PC-3 (cell line): ENCODE data around the gene GALNS. TPM values are rescaled to one million over a fixed set of nuclear protein-coding genes. Genes with fewer than 3 reads are reported as not detected.

Experiments
- ATAC-seq: fragments of 200-7000 bp; cut with Tn5 transposase; 2 replicates; pipeline ENCODE4 v1.9.1; 2020; ENCODE audit warnings: mild to moderate bottlenecking, moderate library complexity
- BruUV-seq: library from RNA; stranded (reverse); fragments of 400-500 nt; replicated peaks from 2 replicates; lab custom pipeline; 2021; lab: Mats Ljungman, UMichigan
- CTCF ChIA-PET: fragments of 300-600 bp; sonication (Branson Sonifier 250); formaldehyde crosslinking; loops from one replicate; lab custom pipeline; 2022; ENCODE audit warnings: antibody characterized with exemption; lab: Charles Lee
- POLR2A ChIA-PET: fragments of 300-600 bp; sonication (Branson Sonifier 250); formaldehyde crosslinking; loops from one replicate; lab custom pipeline; 2022; ENCODE audit warnings: antibody characterized with exemption; ENCODE audit not compliant: unreplicated experiment; lab: Charles Lee
- DNase-seq: peaks from one replicate; pipeline ENCODE4 v3.0.0-alpha.2; 2015
- H2AFZ ChIP-seq: fragments of 300-600 bp; sonication (generic); 2 replicates; pipeline ENCODE4 v1.6.0; 2016; ENCODE audit warnings: antibody characterized with exemption, low read length
- H3F3A ChIP-seq: fragments of 300-600 bp; sonication (generic); one replicate; pipeline ENCODE4 v1.6.0; 2017; ENCODE audit warnings: antibody characterized with exemption, low read length, control low read depth, mild to moderate bottlenecking; ENCODE audit not compliant: unreplicated experiment
- H3K27ac ChIP-seq: fragments of 300-600 bp; sonication (generic); 2 replicates; pipeline ENCODE4 v1.5.1; 2016; ENCODE audit warnings: mild to moderate bottlenecking, low read length
- H3K27me3 ChIP-seq: fragments of 300-600 bp; sonication (generic); 2 replicates; pipeline ENCODE4 v1.6.1; 2016; ENCODE audit warnings: low read length, mixed read lengths
- H3K36me3 ChIP-seq: fragments of 300-600 bp; sonication (generic); 2 replicates; pipeline ENCODE4 v1.6.1; 2016; ENCODE audit warnings: low read depth, mixed run types, low read length, mixed read lengths
- H3K4me1 ChIP-seq: fragments of 300-600 bp; sonication (generic); 2 replicates; pipeline ENCODE4 v1.5.1; 2016; ENCODE audit warnings: low read length; ENCODE audit not compliant: insufficient read depth
- H3K4me2 ChIP-seq: fragments of 300-600 bp; sonication (generic); 2 replicates; pipeline ENCODE4 v1.6.0; 2016; ENCODE audit warnings: low read length
- H3K4me3 ChIP-seq: fragments of 300-600 bp; sonication (generic); 2 replicates; pipeline ENCODE4 v1.5.1; 2016; ENCODE audit warnings: mild to moderate bottlenecking, low read length, mixed read lengths
- H3K79me2 ChIP-seq: fragments of 300-600 bp; sonication (generic); 2 replicates; pipeline ENCODE4 v1.6.1; 2017; ENCODE audit warnings: low read length, mixed read lengths
- H3K9ac ChIP-seq: fragments of 300-600 bp; sonication (generic); 2 replicates; pipeline ENCODE4 v1.6.0; 2016; ENCODE audit warnings: mild to moderate bottlenecking, low read length
- H3K9me2 ChIP-seq: fragments of 300-600 bp; sonication (generic); replicated peaks from 2 replicates; pipeline ENCODE4 v1.6.1; 2016; ENCODE audit warnings: mixed run types, low read length, mixed read lengths
- H3K9me3 ChIP-seq: fragments of 300-600 bp; sonication (generic); 2 replicates; pipeline ENCODE4 v1.6.1; 2016; ENCODE audit warnings: low read length, mixed read lengths
- H4K20me1 ChIP-seq: fragments of 300-600 bp; sonication (generic); 2 replicates; pipeline ENCODE4 v1.6.1; 2016; ENCODE audit warnings: low read length, mixed read lengths
- CTCF ChIP-seq: fragments of 300-600 bp; sonication (generic); conservative IDR thresholded peaks from 2 replicates; pipeline ENCODE4 v1.5.1; 2017; ENCODE audit warnings: antibody characterized with exemption, low read depth, mild to moderate bottlenecking, low read length
- EZH2 ChIP-seq: fragments of 300-600 bp; sonication (generic); IDR thresholded peaks from one replicate; pipeline ENCODE4 v1.6.1; 2017; ENCODE audit warnings: antibody characterized with exemption, mild to moderate bottlenecking, low read length; ENCODE audit not compliant: unreplicated experiment
- EZH2phosphoT487 ChIP-seq: fragments of 300-600 bp; sonication (generic); IDR thresholded peaks from 2 replicates; pipeline ENCODE4 v1.6.1; 2018; ENCODE audit warnings: mild to moderate bottlenecking, antibody characterized with exemption, low read length, borderline replicate concordance
- intact Hi-C: fragments of 100-400 bp; cut with micrococcal nuclease; formaldehyde crosslinking; loops from 2 replicates; pipeline ENCODE4 v1.9.0; 2023
- total RNA-seq: library from RNA; depleted of rRNA; stranded (reverse); fragments of >200 nt; gene quantifications from 2 replicates; pipeline ENCODE4 v1.2.3, GENCODE V29; 2014

The GALNS gene
- total RNA-seq, 1 experiment from 2014 or later: 18.3 TPM

DNA sequence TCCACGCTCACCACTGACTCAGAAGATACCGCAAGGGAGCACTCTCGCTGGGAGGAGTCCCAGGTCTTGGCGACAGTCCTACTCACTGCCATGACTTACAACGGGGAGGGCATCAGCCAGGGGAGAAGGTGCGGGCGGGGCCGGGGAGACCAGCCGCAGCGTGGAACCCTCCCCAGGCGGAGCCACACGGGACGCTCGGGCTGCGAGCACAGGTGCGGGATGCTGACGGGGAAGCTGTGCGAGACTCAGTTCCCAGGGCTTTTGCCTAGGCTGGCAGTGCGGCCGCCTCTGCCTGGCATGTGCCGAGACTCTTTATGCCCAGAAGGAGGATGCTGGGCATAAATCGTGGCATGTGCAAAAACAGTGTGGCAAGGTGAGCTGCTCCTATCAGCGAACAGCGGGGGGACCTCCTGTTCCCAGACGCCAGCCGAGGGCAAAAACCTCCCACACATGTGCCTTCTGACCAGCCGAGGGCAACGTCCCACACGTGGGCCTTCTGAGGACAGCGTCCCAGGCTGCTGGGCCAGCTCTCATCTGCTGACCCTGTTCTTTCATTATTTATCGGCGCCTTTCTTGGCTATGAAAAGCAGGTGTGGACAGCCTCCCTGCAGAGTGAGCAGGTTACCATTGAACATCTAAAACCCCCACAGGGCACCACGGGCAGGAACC is 6.1 kb downstream of the GALNS start:
- no peak overlapping the region for H2AFZ ChIP-seq
- H3K27ac ChIP-seq: no peak overlapping the region
- H3K27me3 ChIP-seq: no peaks in the 10 kb centered on the region
- no peaks in the 10 kb centered on the region for H3K4me1 ChIP-seq
- intact Hi-C loops: no loop called here
- H3K9me3 ChIP-seq: no peaks in the 10 kb centered on the region
- no peaks in the 10 kb centered on the region for H4K20me1 ChIP-seq
- H3K4me2 ChIP-seq: no peak overlapping the region
- no peaks in the 10 kb centered on the region for H3K36me3 ChIP-seq
- TF ChIP-seq CTCF (no peak), EZH2phosphoT487 (no peak), EZH2 (no peak)
- ChIA-PET CTCF (no interaction called here), POLR2A (no interaction called here)
- no peak for DNase-seq
- peaks cover 2% of the 10 kb centered on the region for H3K79me2 ChIP-seq
- no peak overlapping the region for H3K9ac ChIP-seq
- H3F3A ChIP-seq: no peaks in the 10 kb centered on the region
- no peaks in the 10 kb centered on the region for H3K9me2 ChIP-seq
- H3K4me3 ChIP-seq: no peak overlapping the region
- ATAC-seq: no peak
- no TSS peak for BruUV-seq

- H3K4me2 ChIP-seq: no peak overlapping the region
- H2AFZ ChIP-seq: no peak overlapping the region
- H3K27me3 ChIP-seq: no peaks in the 10 kb centered on the region
- no peaks in the 10 kb centered on the region for H3K4me1 ChIP-seq
- H3K79me2 ChIP-seq: no peaks in the 10 kb centered on the region
- CTCF ChIA-PET: no interaction called here
- TF ChIP-seq EZH2phosphoT487 (no peak), CTCF (no peak), EZH2 (no peak)
- no peaks in the 10 kb centered on the region for H3K9me3 ChIP-seq
- no peaks in the 10 kb centered on the region for H3K9me2 ChIP-seq
- intact Hi-C loops: no loop called here
- no TSS peak for BruUV-seq
- H3F3A ChIP-seq: no peaks in the 10 kb centered on the region
- ATAC-seq: no peak
- no peak overlapping the region for H3K4me3 ChIP-seq
- no peaks in the 10 kb centered on the region for H3K36me3 ChIP-seq
- no peak overlapping the region for H3K9ac ChIP-seq
- DNase-seq: no peak
- POLR2A ChIA-PET: no interaction called here
- H3K27ac ChIP-seq: no peak overlapping the region
- no peaks in the 10 kb centered on the region for H4K20me1 ChIP-seq
Measured at GRCh38 chr16:88848557-88848956, 8.2 kb downstream of the GALNS start.

DNA sequence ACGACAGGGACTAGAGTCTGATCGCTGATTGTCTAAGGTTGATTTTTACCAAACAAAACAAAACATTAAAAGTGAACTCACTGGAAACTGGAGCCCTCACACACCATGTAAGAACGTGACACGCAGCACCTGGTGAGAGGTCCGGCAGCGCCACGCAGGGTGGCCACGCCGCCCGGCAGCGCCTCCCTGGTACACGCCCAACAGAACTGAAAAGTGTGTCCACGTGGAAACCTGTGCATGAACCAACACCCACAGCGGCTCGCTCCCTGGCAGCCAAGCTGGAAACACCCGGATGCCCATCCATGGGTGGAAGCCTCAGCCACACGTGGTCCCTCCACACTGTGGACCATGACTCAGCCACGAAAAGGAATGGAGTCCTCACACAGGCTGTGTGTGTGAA is 9.1 kb downstream of the GALNS start:
- DNase-seq (no peak), ATAC-seq (no peak)
- H3K4me2 ChIP-seq: no peak overlapping the region
- H3F3A ChIP-seq: no peaks in the 10 kb centered on the region
- CTCF ChIA-PET: no interaction called here
- no peak overlapping the region for H3K9ac ChIP-seq
- TF ChIP-seq EZH2 (no peak), CTCF (no peak), EZH2phosphoT487 (no peak)
- no peaks in the 10 kb centered on the region for H4K20me1 ChIP-seq
- H3K79me2 ChIP-seq: no peaks in the 10 kb centered on the region
- H3K4me3 ChIP-seq: no peak overlapping the region
- no peaks in the 10 kb centered on the region for H3K4me1 ChIP-seq
- H3K27ac ChIP-seq: no peak overlapping the region
- H2AFZ ChIP-seq: no peak overlapping the region
- POLR2A ChIA-PET: no interaction called here
- no peaks in the 10 kb centered on the region for H3K27me3 ChIP-seq
- H3K36me3 ChIP-seq: no peaks in the 10 kb centered on the region
- H3K9me2 ChIP-seq: no peaks in the 10 kb centered on the region
- no peaks in the 10 kb centered on the region for H3K9me3 ChIP-seq
- no TSS peak for BruUV-seq
- intact Hi-C loops: no loop called here
